OCI-LY1 (cell line): Measurements from ENCODE around the gene CCDC81.

Experiments used
- H2AFZ ChIP-seq: fragments of 200-600 bp; sonication (generic), shearing (Covaris generic); 2 replicates; pipeline ENCODE4 v1.6.0; 2014; ENCODE audit warnings: antibody characterized with exemption, mild to moderate bottlenecking, low read length
- H3F3A ChIP-seq: fragments of 200-600 bp; sonication (generic), shearing (Covaris generic); 2 replicates; pipeline ENCODE4 v1.6.0; 2014; ENCODE audit warnings: mild to moderate bottlenecking, antibody characterized with exemption, low read length, moderate library complexity; ENCODE audit not compliant: insufficient read depth
- H3K27ac ChIP-seq: fragments of 200-600 bp; sonication (generic); 2 replicates; pipeline ENCODE4 v1.5.1; 2014; ENCODE audit warnings: low read length, mixed run types, mild to moderate bottlenecking, low read depth; ENCODE audit not compliant: poor library complexity, severe bottlenecking
- H3K27me3 ChIP-seq: fragments of 200-600 bp; sonication (generic); 2 replicates; pipeline ENCODE4 v1.6.0; 2014; ENCODE audit warnings: antibody characterized with exemption, mild to moderate bottlenecking, low read length, moderate library complexity; ENCODE audit not compliant: insufficient read depth
- H3K36me3 ChIP-seq: fragments of 200-600 bp; sonication (generic); 2 replicates; pipeline ENCODE4 v1.6.1; 2014; ENCODE audit warnings: mild to moderate bottlenecking, antibody characterized with exemption, low read length, moderate library complexity, mixed read lengths; ENCODE audit not compliant: insufficient read depth
- H3K4me1 ChIP-seq: fragments of 200-600 bp; sonication (generic); 2 replicates; pipeline ENCODE4 v1.5.1; 2014; ENCODE audit warnings: mild to moderate bottlenecking, low read length, moderate library complexity; ENCODE audit not compliant: insufficient read depth, severe bottlenecking
- H3K4me2 ChIP-seq: fragments of 200-600 bp; sonication (generic), shearing (Covaris generic); 2 replicates; pipeline ENCODE4 v1.6.1; 2014; ENCODE audit warnings: low read length
- H3K4me3 ChIP-seq: fragments of 200-600 bp; sonication (generic); 2 replicates; pipeline ENCODE4 v1.5.1; 2014; ENCODE audit warnings: low read length, low read depth, mild to moderate bottlenecking, mixed read lengths; ENCODE audit not compliant: poor library complexity, severe bottlenecking
- H3K79me2 ChIP-seq: fragments of 200-600 bp; shearing (Covaris generic); 2 replicates; pipeline ENCODE4 v1.6.1; 2016; ENCODE audit warnings: mixed run types, low read length, mixed read lengths; ENCODE audit not compliant: insufficient read depth
- H3K9ac ChIP-seq: fragments of 200-600 bp; sonication (generic), shearing (Covaris generic); 2 replicates; pipeline ENCODE4 v1.6.1; 2014; ENCODE audit warnings: mild to moderate bottlenecking, low read length, mixed read lengths
- H3K9me2 ChIP-seq: fragments of 200-600 bp; sonication (generic), shearing (Covaris generic); 2 replicates; pipeline ENCODE4 v1.6.1; 2014; ENCODE audit warnings: low read depth, mild to moderate bottlenecking, low read length, mixed read lengths
- H3K9me3 ChIP-seq: fragments of 200-600 bp; shearing (Covaris generic); 2 replicates; pipeline ENCODE4 v1.6.1; 2014; ENCODE audit warnings: low read length, mixed read lengths
- H4K20me1 ChIP-seq: fragments of 200-600 bp; sonication (generic), shearing (Covaris generic); 2 replicates; pipeline ENCODE4 v1.6.0; 2016; ENCODE audit warnings: mild to moderate bottlenecking, low read length; ENCODE audit not compliant: insufficient read depth
- EZH2 ChIP-seq: fragments of 200-600 bp; sonication (generic), shearing (Covaris generic); IDR thresholded peaks from 2 replicates; pipeline ENCODE4 v1.8.0; 2017; ENCODE audit warnings: borderline replicate concordance, mixed run types, mild to moderate bottlenecking, antibody characterized with exemption, low read length, moderate library complexity, mixed read lengths
- TF ChIP-seq, protein P1 (sequence below): fragments of 200-600 bp; sonication (generic), shearing (Covaris generic); IDR thresholded peaks from 2 replicates; pipeline ENCODE4 v1.5.1; 2017; ENCODE audit warnings: mild to moderate bottlenecking, antibody characterized with exemption, low read length, moderate library complexity, mixed read lengths

CCDC81 gene

DNA sequence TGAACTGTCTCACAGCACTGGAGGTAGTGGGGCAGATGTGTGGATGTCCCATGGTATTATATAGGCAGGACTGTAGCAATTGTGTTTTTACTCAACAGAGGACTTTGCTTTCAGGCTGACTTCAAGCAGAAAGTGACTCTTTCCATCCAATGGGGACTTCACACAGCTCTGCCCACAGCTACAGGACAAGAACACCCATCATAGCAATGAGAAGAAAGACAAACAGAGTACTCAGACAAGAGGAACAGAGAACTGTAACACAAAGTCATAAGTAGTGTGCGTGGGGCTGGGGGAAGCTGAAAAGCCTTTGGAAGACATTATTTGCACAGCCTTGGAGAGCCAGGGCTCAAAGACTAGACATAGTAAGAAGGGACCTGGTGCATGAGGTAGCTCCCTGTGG lies 70.3 kb downstream of the CCDC81 start:
- H3K4me2 ChIP-seq = no peak overlapping the region
- H4K20me1 ChIP-seq = no peaks in the 10 kb centered on the region
- no peak overlapping the region for H2AFZ ChIP-seq
- H3F3A ChIP-seq = no peaks in the 10 kb centered on the region
- no peaks in the 10 kb centered on the region for H3K27me3 ChIP-seq
- no peak overlapping the region for H3K27ac ChIP-seq
- TF ChIP-seq, protein P1, sequence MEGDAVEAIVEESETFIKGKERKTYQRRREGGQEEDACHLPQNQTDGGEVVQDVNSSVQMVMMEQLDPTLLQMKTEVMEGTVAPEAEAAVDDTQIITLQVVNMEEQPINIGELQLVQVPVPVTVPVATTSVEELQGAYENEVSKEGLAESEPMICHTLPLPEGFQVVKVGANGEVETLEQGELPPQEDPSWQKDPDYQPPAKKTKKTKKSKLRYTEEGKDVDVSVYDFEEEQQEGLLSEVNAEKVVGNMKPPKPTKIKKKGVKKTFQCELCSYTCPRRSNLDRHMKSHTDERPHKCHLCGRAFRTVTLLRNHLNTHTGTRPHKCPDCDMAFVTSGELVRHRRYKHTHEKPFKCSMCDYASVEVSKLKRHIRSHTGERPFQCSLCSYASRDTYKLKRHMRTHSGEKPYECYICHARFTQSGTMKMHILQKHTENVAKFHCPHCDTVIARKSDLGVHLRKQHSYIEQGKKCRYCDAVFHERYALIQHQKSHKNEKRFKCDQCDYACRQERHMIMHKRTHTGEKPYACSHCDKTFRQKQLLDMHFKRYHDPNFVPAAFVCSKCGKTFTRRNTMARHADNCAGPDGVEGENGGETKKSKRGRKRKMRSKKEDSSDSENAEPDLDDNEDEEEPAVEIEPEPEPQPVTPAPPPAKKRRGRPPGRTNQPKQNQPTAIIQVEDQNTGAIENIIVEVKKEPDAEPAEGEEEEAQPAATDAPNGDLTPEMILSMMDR = no peak
- TF ChIP-seq EZH2 = no peak
- H3K79me2 ChIP-seq = no peaks in the 10 kb centered on the region
- no peak overlapping the region for H3K4me3 ChIP-seq
- no peaks in the 10 kb centered on the region for H3K9me3 ChIP-seq
- H3K9ac ChIP-seq = no peak overlapping the region
- no peaks in the 10 kb centered on the region for H3K36me3 ChIP-seq
- H3K9me2 ChIP-seq = no peaks in the 10 kb centered on the region
- H3K4me1 ChIP-seq = no peaks in the 10 kb centered on the region

DNA sequence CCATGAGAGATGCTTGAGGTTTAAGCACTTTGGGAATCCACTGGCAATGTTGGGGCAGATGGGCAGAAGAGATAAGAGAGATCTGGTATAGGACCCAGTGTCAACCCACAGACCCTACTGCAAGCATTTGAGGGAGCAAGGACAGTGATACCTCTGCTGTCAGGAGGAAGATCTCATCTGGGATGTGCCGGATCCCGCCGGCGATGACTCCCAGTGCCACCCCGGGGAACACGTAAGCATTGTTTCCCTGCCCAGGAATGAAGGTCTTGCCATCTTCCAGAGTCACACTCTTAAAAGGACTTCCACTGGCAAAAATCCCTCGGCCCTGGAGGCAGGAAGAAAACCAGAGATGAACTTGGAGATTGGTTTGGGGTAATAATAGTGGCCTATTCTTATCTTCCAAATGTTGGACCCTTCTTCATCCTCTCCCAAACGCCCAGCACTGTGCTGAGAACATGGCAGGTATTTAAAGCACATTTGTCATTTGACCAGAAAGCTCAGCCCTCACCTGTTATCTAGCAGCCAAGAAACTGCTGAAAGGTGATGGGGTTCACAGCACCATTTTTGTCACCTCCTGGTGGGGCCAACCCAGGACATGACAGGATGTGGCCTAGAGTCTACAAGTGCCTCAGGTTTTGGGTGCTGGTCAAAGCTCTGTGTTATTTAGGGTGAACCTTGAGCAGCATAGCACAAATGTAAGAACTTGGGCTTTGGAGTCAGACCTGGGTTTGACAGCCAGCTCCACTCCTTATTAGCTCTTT lies 71.7 kb downstream of the CCDC81 start:
- Histone ChIP-seq H3K4me3 (no peak overlapping the region), H3F3A (no peaks in the 10 kb centered on the region), H4K20me1 (no peaks in the 10 kb centered on the region), H3K79me2 (no peaks in the 10 kb centered on the region), H3K4me2 (no peak overlapping the region), H3K9me3 (no peaks in the 10 kb centered on the region), H3K4me1 (no peaks in the 10 kb centered on the region), H3K36me3 (no peaks in the 10 kb centered on the region), H3K9ac (no peak overlapping the region), H3K27ac (no peak overlapping the region), H3K27me3 (no peaks in the 10 kb centered on the region), H3K9me2 (no peaks in the 10 kb centered on the region), H2AFZ (no peak overlapping the region)
- TF ChIP-seq EZH2 = no peak
- TF ChIP-seq, protein P1 = no peak

DNA sequence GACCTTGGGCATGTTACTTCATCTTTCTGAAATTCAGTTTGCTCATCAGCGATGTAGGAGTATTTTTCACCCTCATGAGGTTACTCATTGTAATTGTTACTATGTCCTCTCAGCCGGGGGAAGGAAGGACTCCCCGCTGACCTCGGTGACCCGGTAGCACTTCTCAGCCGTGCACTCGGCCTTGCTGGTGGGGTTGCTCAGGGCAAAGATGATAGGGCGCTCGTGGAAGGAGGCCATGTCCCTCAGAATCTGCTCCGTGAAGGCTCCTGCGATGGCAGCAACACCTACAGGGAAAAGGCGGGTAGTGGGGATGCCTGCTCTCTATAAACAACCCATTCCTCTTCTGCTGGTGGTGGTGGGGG lies 72.2 kb downstream of the CCDC81 start:
- Histone ChIP-seq H3K4me3 (no peak overlapping the region), H3K79me2 (no peaks in the 10 kb centered on the region), H3K27me3 (no peaks in the 10 kb centered on the region), H4K20me1 (no peaks in the 10 kb centered on the region), H3K9me2 (no peaks in the 10 kb centered on the region), H3K4me1 (no peaks in the 10 kb centered on the region), H3K4me2 (no peak overlapping the region), H3K27ac (no peak overlapping the region), H3F3A (no peaks in the 10 kb centered on the region), H3K9me3 (no peaks in the 10 kb centered on the region), H2AFZ (no peak overlapping the region), H3K9ac (no peak overlapping the region), H3K36me3 (no peaks in the 10 kb centered on the region)
- TF ChIP-seq, protein P1 = no peak
- no peak for TF ChIP-seq EZH2
